HG03354 (cell line): Measurements from ENCODE around the gene C1QTNF12.

Source experiments
- ATAC-seq: cut with Tn5 transposase; IDR thresholded peaks from one replicate; pipeline ENCODE4 v1.9.1; 2021; ENCODE audit warnings: mild to moderate bottlenecking; ENCODE audit not compliant: unreplicated experiment, poor library complexity, severe bottlenecking

The C1QTNF12 gene

GRCh38 chr1:1282998-1283397 lies 36.5 kb upstream of the C1QTNF12 start:
- ATAC-seq, result no peak

- ATAC-seq, result no peak
Measured at GRCh38 chr1:1281533-1282321, 35.2 kb upstream of the C1QTNF12 start.

- no peak for ATAC-seq
Measured at GRCh38 chr1:1280782-1281481, 34.4 kb upstream of the C1QTNF12 start.

- no peak for ATAC-seq
Measured at GRCh38 chr1:1279028-1279427, 32.5 kb upstream of the C1QTNF12 start.

GRCh38 chr1:1278620-1279019 lies 32.1 kb upstream of the C1QTNF12 start:
- ATAC-seq, result no peak

- ATAC-seq, result no peak
Measured at GRCh38 chr1:1275836-1276235, 29.3 kb upstream of the C1QTNF12 start.

GRCh38 chr1:1274931-1275431 lies 28.5 kb upstream of the C1QTNF12 start:
- ATAC-seq, result no peak

- no peak for ATAC-seq
Measured at GRCh38 chr1:1274299-1274930, 27.9 kb upstream of the C1QTNF12 start.

- ATAC-seq, result peak; percentile 82
Measured at GRCh38 chr1:1273512-1274298, 27.2 kb upstream of the C1QTNF12 start, which contains the start of gene UBE2J2. Gene UBE2J2, minus strand, starts transcription at chr1:1273854. Its CDS starts 5,862 bp downstream, at chr1:1267992.

GRCh38 chr1:1273209-1273511 lies 26.6 kb upstream of the C1QTNF12 start:
- peak; percentile 21 for ATAC-seq

GRCh38 chr1:1272341-1273208 lies 26.1 kb upstream of the C1QTNF12 start:
- peak; percentile 15 for ATAC-seq

GRCh38 chr1:1270813-1271212 lies 24.3 kb upstream of the C1QTNF12 start:
- ATAC-seq, result no peak

GRCh38 chr1:1268284-1268682 lies 21.8 kb upstream of the C1QTNF12 start:
- no peak for ATAC-seq

GRCh38 chr1:1267488-1268283 lies 21.2 kb upstream of the C1QTNF12 start:
- no peak for ATAC-seq

- no peak for ATAC-seq
Measured at GRCh38 chr1:1264868-1265272, 18.3 kb upstream of the C1QTNF12 start.

- ATAC-seq, result no peak
Measured at GRCh38 chr1:1264026-1264425, 17.5 kb upstream of the C1QTNF12 start.

GRCh38 chr1:1262758-1263157 lies 16.2 kb upstream of the C1QTNF12 start:
- ATAC-seq, result no peak

- ATAC-seq, result no peak
Measured at GRCh38 chr1:1262071-1262470, 15.5 kb upstream of the C1QTNF12 start.
